HFF-Myc (cell line): ENCODE data around the gene CRY2.
"Not testable (repeated sequence)": the region's sequence is repeated elsewhere in the genome, so short reads cannot be mapped to it uniquely, and the experiment has no call there.

Source experiments
- DNase-seq: peaks from one replicate; pipeline ENCODE4 v3.0.0-alpha.2; 2011; ENCODE audit warnings: low read depth; ENCODE audit errors: extremely low read depth
- H3K4me3 ChIP-seq: replicated peaks from 2 replicates; pipeline ENCODE4 v1.5.1; 2011; ENCODE audit warnings: low read depth, mild to moderate bottlenecking, control low read depth, low read length
- TF ChIP-seq, protein P1 (sequence below): IDR thresholded peaks from 2 replicates; pipeline ENCODE4 v1.5.1; 2012; ENCODE audit warnings: mild to moderate bottlenecking, low read depth, low read length, control low read depth; ENCODE audit errors: missing control alignments

The CRY2 gene

DNA sequence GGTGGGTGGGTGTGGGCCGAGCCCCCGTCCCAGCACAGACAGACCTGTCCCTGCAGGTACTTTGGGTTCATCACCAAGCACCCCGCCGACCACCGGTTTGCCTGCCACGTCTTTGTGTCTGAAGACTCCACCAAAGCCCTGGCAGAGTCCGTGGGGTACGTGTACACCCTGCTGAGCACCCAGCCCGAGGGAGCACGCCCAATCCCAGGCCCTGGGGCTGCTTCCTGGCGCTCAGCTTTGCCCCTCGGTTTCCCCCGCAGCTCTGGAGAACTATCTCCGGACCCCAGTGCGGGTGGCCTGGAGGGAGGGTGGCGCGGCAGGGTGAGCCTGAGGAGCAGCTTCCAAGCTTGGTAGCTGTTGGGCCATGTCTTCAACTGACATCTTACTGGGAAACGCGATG, 57.8 kb downstream of the CRY2 start:
- DNase-seq, result no peak
- no peak overlapping the region for H3K4me3 ChIP-seq
- TF ChIP-seq, protein P1, sequence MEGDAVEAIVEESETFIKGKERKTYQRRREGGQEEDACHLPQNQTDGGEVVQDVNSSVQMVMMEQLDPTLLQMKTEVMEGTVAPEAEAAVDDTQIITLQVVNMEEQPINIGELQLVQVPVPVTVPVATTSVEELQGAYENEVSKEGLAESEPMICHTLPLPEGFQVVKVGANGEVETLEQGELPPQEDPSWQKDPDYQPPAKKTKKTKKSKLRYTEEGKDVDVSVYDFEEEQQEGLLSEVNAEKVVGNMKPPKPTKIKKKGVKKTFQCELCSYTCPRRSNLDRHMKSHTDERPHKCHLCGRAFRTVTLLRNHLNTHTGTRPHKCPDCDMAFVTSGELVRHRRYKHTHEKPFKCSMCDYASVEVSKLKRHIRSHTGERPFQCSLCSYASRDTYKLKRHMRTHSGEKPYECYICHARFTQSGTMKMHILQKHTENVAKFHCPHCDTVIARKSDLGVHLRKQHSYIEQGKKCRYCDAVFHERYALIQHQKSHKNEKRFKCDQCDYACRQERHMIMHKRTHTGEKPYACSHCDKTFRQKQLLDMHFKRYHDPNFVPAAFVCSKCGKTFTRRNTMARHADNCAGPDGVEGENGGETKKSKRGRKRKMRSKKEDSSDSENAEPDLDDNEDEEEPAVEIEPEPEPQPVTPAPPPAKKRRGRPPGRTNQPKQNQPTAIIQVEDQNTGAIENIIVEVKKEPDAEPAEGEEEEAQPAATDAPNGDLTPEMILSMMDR, result no peak

DNA sequence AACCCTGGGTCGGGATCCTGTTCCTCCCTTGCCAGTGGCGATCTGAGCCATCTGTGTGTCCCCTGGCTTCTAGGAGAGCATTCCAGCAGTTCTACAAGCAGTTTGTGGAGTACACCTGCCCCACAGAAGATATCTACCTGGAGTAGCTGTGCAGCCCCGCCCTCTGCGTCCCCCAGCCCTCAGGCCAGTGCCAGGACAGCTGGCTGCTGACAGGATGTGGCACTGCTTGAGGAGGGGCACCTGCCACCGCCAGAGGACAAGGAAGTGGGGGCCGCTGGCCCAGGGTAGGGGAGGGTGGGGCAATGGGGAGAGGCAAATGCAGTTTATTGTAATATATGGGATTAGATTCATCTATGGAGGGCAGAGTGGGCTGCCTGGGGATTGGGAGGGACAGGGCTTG, 58.3 kb downstream of the CRY2 start:
- DNase-seq, H3K4me3 ChIP-seq: not testable (repeated sequence)

DNA sequence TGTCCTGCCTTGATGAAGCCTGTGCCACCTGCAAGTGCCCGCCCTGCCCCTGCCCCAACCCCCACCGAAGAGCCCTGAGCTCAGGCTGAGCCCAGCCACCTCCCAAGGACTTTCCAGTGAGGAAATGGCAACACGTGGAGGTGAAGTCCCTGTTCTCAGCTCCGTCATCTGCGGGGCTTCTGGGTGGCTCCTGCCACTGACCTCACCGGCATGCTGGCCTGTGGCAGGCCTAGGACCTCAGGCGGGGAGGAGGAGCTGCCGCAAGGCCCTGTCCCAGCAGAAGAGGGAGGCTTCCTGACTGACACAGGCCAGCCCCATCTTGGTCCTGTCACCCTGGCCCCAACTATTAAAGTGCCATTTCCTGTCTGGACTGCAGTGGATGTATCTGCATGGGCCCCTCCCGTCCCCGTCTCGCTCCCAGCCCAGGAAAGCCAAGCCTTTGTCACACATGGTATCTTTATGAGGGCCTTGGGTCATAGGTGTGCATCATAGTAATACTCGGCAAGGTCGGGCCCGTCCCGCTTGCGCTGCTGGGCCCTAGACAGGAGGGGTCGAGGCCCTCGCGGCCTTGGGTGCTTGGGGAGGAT, 58.9 kb downstream of the CRY2 start:
- TF ChIP-seq, protein P1, result no peak
- no peak for DNase-seq
- H3K4me3 ChIP-seq, result no peak overlapping the region

DNA sequence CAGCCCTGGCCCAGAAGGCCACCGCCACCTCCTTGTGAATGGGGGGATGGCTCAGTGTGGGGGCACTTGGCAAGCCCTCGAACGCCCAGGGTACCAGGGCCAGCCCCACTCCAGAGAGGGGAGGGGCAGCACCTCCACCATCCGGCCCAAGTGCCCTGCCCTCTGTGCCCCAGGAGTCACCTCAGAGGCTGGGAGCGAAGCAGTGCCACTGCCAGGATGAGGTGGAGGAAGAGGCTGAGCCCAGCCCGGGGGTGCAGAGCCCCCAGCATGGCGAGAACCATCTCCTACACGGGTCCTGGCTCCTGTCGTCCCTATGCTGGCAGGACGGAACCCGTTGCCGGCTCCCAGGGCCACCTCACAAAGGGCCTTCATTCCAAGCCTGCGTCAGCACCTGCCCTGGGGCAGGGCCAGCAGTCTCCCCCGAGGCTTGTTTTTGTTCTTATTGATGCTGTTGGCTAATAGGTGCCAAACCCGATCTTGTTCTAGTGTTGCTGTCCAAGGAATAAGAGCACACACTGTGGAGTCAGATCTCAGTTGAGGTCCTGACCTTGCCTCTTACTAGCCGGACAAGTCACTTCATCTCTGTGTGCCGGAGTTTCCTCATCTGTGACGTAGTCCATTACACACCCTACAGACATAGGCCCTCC, 59.8 kb downstream of the CRY2 start, which contains the start of gene FREY1:
FREY1 (minus strand) TSS at position 307 of the 647 bp plus-strand sequence; CDS start at position 281, 26 bp downstream.
- DNase-seq, result no peak
- TF ChIP-seq, protein P1, result no peak
- H3K4me3 ChIP-seq, result no peak within 1 kb of the TSS

DNA sequence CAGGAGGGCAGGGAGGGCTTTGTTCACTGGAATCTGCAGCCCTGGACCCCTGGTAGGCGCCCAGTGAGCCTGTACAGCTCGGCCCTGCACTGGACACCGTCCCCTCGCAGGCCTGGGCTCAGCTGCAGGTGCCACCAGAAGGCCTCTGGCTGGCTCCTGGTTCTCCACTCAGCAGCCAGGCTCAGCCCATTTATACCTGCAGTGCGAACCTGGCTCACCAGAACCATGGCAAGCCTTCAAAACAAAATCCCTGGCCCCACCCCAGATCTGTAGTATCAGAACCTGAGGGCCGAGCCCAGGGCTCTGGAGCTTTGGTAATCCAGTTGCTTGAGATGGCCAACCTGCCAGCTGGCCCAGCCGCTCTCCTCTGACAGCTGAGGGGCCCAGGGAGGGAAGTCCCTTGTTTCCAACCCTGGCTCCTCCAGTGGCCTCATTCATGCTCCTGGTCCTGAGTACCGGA, 60.7 kb downstream of the CRY2 start:
- H3K4me3 ChIP-seq, result no peak overlapping the region
- no peak for DNase-seq
- TF ChIP-seq, protein P1, result no peak

DNA sequence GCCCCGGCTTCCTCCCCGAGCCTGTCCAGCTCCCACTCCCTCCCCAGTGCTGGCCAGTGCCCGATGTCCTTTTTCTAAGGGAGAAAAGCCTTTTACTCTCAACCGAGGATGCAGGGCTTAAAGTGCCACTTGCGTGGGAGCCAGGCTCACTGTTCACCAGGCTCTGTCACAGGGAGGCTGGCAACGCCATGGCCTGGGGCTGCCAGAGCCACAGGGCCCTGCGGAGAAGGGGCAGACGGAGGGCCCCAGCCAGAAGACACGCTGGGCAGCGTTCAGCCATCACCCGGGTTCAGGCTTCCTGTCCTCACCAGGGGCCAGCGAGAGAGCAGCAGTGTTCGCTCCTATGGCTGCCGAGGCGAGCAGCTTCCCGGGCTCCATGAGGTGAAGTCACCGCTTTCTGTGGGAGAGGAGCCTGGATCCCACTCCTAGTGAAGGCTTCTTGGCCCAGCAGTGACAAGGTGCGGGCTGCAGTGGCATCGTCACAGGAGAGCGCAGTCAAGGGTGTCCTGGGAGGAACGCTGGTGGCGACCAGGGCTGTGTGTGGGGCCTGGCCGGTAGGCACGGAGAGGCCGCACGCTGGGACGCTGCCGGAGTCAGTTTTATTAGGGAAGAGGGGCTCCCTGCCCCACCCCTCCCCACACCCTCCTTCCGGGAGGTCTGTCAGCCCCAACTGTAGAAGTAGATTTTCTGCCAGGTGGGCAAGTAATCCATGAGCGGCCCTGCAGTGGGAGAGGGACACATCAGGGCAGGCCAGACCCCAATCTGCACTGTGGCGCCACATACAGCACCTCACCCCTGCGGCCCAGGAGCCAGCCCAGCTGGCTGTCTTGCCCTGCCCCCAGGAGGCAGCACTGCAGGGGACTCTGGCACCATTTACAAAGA, 62.6 kb downstream of the CRY2 start:
- DNase-seq, result no peak
- TF ChIP-seq, protein P1, result no peak
- H3K4me3 ChIP-seq, result no peak overlapping the region

DNA sequence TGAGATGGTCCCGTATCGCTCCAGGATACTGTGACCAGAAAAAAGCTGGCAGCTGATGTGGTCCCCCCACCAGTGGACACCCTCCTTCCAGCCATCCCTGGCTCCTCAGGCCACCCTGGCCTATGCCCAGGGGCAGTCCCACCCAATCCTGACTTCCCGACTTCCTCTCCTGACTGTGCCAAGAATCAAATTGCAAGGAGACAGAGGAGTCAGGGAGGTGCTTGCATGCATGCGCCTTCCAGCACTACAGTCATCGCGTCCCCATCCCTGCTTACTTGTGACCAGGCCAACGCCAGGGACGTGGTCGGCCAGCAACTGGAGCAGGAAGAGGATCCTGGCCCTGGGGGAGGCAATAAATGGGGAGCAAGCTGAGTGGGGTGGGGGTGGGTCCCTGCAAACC, 63.3 kb downstream of the CRY2 start:
- DNase-seq, result no peak
- TF ChIP-seq, protein P1, result no peak
- H3K4me3 ChIP-seq, result no peak overlapping the region
